Fibroblast of pulmonary artery (primary cell): ENCODE data around the gene SENP3.

Source experiments
- DNase-seq: peaks from one replicate; pipeline ENCODE4 v3.0.0-alpha.2; 2010; ENCODE audit warnings: low read depth
- H3K4me3 ChIP-seq: replicated peaks from 2 replicates; pipeline ENCODE4 v1.5.1; 2011; ENCODE audit warnings: low read depth, mild to moderate bottlenecking, control low read depth, low read length, moderate library complexity
- CTCF ChIP-seq: IDR thresholded peaks from 2 replicates; pipeline ENCODE4 v1.5.1; 2011; ENCODE audit warnings: mild to moderate bottlenecking, control low read depth, low read length, inconsistent platforms; ENCODE audit errors: missing control alignments

The SENP3 gene

GRCh38 chr17:7528842-7529241, 32.9 kb upstream of the SENP3 start:
- H3K4me3 ChIP-seq: no peak overlapping the region
- no peak for TF ChIP-seq CTCF
- no peak for DNase-seq

- TF ChIP-seq CTCF: no peak
- no peak overlapping the region for H3K4me3 ChIP-seq
- no peak for DNase-seq
Measured at GRCh38 chr17:7530023-7530900, 31.5 kb upstream of the SENP3 start.

- no peak for DNase-seq
- no peak overlapping the region for H3K4me3 ChIP-seq
- no peak for TF ChIP-seq CTCF
Measured at GRCh38 chr17:7538050-7538449, 23.7 kb upstream of the SENP3 start.

GRCh38 chr17:7538891-7539545, 22.7 kb upstream of the SENP3 start:
- no peak overlapping the region for H3K4me3 ChIP-seq
- TF ChIP-seq CTCF: no peak
- DNase-seq: no peak

GRCh38 chr17:7541074-7541621, 20.6 kb upstream of the SENP3 start:
- no peak for DNase-seq
- TF ChIP-seq CTCF: no peak
- H3K4me3 ChIP-seq: no peak overlapping the region

GRCh38 chr17:7544911-7545310, 16.8 kb upstream of the SENP3 start:
- no peak for DNase-seq
- no peak overlapping the region for H3K4me3 ChIP-seq
- no peak for TF ChIP-seq CTCF
